GM19043 (cell line): ENCODE measurements around the gene ZC2HC1C.
"Not testable (repeated sequence)": the region's sequence is repeated elsewhere in the genome, so short reads cannot be mapped to it uniquely, and the experiment has no call there.

ENCODE experiments used
- ATAC-seq: cut with Tn5 transposase; IDR thresholded peaks from one replicate; pipeline ENCODE4 v1.9.1; 2021; ENCODE audit warnings: low read depth; ENCODE audit not compliant: unreplicated experiment

Gene ZC2HC1C

GRCh38 chr14:75090353-75090752, 20.9 kb downstream of the ZC2HC1C start:
- ATAC-seq: no peak

- no peak for ATAC-seq
These were observed 21.8 kb downstream of the ZC2HC1C start for GRCh38 chr14:75091251-75091650.

GRCh38 chr14:75092698-75093097, 23.3 kb downstream of the ZC2HC1C start:
- ATAC-seq: no peak

GRCh38 chr14:75094896-75095295, 25.5 kb downstream of the ZC2HC1C start:
- ATAC-seq: no peak

GRCh38 chr14:75095690-75096089, 26.2 kb downstream of the ZC2HC1C start:
- no peak for ATAC-seq

DNA sequence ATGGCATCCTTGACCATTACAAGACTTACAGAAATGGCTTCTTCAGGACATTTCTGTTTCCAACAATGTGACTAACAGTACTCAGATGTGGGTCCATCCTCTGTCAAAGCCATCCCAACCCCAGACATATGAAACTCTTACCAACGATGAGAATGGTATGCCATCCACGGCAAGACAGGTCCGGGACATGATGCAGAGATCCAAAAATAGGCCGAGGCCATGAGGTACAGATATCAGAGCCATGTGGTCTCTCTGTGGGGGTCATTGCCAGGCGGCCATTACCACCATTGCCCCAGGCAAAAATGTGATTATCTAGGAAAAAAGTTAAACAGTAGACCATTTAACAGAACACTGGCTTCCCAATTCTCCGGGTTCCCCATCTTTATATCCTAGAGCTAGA, 27.5 kb downstream of the ZC2HC1C start:
- ATAC-seq: no peak

GRCh38 chr14:75098212-75098611, 28.8 kb downstream of the ZC2HC1C start:
- ATAC-seq: no peak

GRCh38 chr14:75098682-75099081, 29.2 kb downstream of the ZC2HC1C start:
- no peak for ATAC-seq

- no peak for ATAC-seq
These were observed 32.0 kb downstream of the ZC2HC1C start for GRCh38 chr14:75101491-75101890.

DNA sequence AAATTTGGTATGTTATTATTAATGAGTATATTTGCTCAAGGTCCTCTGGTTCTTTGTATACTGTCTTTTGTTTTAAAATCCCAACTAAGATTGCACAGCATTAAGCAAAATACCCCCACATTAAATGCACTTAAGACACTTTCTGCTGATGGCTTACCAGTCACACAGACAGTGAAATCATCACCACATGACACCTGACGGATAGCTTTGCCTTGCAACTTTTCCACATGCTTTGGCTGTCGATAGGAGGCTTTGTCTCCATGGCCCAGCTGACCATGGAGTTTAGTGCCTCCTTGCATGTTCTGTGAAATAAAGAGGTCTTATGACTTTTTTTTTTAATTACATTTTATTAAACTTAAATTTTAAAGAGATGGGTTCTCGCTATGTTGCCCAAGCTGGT, 37.7 kb downstream of the ZC2HC1C start:
- ATAC-seq: no peak

DNA sequence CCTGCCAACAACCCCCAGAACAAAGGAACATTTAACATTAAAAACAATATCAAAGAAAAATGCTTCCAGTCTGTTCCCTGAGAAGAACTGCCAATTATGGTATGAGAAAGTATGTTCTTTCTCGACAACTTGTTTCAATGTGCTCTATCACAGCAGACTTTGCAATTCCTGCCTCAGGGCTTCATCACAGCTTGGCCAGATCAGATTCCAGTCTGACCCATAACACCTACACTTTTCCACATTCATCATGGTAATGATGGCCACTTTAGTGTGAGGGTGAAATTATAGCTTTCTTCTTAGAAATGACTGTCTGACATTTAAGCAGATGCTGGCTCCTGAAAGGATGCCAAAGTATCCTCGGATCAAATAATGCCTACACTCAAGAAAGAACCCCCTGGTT, 40.4 kb downstream of the ZC2HC1C start:
- ATAC-seq: no peak

GRCh38 chr14:75113932-75114539, 44.6 kb downstream of the ZC2HC1C start:
- no peak for ATAC-seq

GRCh38 chr14:75119056-75119455, 49.6 kb downstream of the ZC2HC1C start:
- ATAC-seq: no peak

DNA sequence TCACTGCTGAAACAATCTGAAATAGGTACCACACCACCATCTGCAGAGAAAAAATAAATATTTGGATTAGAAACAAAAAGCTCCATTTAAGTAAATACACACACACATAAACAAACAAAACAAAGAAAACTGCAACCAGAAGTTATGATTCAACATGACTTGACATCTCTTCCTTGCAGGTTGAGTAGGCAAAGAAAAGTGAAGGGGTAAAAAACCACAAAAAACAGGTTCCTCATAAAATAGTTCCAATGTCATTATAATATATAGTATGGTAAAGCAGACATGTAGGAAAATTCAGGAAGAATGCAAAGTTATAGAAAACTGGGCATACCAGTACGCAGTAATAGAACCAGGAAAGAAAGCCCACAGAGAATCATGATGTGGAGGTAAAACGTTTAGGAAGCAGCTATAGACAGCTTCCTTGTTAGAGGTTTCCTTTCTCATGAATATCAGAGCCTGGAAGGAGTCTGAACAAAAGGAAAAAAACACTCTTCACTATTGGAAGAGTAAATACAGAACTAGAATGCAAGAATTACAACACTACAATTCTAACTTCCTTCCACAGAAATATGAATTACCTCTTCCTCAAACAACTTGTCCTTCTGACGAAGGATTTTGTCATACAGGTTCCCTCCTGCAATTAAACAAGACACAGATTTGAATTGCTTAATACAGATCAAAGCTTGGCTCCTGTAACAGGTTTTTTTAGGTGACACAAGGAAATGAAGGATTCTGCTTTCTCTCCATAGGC, 51.3 kb downstream of the ZC2HC1C start:
- no peak for ATAC-seq

- ATAC-seq: no peak
These were observed 52.1 kb downstream of the ZC2HC1C start for GRCh38 chr14:75121552-75121951.

DNA sequence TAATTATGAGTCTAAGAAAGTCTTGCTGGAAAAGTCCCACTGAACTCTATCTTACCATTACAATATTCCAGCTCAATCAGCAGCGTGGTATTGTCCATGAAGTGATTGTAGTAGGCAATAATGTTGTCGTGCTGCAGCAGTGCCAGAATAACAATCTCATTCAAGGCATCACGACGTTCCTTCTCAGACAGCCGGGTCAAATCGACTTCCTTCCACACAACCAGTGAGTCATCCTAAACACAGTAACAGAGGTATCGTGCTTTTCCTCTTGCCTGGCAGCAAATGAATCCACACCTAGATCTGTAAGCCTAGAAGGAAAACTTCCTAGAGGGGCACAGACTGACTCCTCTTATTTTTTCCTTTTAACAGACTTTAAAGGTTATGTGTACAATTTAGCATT, 54.5 kb downstream of the ZC2HC1C start:
- ATAC-seq: no peak

DNA sequence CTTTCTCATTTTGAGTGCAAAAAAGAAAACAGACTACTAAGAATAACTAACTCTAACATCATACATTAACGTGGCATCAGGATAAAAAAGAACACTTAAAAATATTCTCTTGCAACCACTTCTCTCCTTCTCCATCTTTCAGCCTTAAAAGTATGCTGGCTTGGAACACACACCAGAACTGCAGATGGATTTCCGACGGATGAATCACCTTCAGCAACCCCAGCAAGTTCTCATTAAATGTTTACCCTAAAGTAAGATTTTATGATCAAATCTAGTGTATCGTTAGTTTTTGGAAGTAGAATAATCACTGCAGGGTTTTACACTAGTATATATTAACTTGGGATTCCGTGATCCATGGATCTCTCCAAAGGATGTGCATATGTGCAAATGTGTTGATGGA, 56.2 kb downstream of the ZC2HC1C start:
- no peak for ATAC-seq

DNA sequence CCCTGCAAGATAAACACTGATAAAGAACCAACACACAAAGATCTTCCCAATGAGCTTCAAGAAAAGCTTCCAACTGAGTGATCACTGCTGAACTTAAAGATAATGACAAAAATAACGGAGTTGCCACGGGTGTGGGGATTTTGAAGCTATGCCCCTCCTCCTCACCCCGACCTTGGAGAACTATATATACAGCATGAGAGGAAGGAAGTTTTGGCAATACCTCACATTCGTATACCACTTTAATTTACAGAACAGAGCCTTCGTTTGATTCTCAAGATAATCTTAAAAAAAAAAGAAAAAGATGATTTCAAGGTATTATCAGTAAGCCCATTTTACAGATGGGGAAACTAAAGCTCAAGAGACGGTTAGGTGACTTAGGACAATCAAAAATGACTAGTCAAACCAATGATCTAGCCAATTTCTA, 56.7 kb downstream of the ZC2HC1C start:
- ATAC-seq: no peak

DNA sequence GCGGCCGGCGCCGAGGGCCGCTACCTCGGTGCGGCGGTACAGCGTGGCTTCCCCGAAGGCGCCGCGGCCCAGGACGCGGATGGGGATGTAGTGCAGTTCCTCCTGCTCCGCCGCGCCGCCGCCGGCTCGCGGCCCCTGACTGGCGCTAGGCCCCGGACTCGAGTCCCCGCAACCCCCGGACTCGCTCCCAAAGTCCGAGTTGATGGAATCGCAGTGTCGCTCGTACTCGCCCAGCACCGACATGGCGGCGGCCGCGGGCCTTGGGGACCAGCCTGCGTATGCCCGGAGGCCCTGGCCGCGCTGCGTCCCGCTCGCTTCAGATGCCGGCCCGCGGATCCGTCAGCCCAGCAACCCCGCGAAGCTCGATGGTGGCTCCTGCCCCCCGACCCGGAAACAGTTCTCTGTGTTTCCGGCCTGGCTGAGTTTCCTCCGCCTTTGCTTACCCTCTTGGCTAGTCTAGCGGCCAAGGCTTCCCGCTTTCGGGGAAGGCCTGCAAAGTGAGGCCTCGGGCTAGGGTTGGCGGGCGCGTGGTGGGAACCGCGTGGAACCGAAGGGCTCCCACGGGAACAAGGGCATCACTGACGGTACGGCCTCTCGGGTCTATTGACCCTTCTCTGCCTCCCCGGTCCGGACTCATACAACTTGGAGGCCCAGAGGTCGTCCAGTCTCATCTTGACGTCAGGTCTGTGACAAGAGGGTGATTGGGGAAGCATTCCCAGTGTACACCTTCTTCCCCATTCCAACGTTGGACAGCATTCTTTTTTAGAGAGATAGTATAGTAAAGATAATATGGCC, 57.4 kb downstream of the ZC2HC1C start, which contains the start of gene NEK9:
Gene NEK9, minus strand, starts transcription at position 370 of the 795 bp plus-strand sequence. Its CDS starts 127 bp downstream, at position 243.
- ATAC-seq: peak; percentile 73

DNA sequence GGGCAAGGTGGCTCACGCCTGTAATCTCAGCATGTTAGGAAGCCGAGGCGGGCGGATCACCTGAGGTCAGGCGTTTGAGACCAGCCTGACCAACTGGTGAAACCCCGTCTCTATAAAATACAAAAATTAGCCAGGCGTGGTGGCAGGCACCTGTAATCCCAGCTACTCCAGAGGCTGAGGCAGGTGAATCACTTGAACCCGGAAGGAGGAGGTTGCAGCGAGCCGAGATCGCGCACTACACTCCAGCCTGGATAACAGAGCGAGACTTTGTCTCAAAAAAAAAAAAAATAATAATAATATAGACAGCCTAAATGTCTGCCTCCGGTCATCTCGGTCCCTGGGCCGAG, 58.0 kb downstream of the ZC2HC1C start:
- not testable (repeated sequence) for ATAC-seq

- no peak for ATAC-seq
These were observed 58.6 kb downstream of the ZC2HC1C start for GRCh38 chr14:75127903-75128595.
